ENCODE results near the gene EYA4.

GRCh38 chr6:133423242-133423641 is 182.1 kb downstream of the EYA4 start:
- no peak for TF ChIP-seq SUZ12 (IDR thresholded peaks at IDR 0.05; ENCODE audit: extremely low read depth, insufficient read depth, insufficient read length)
- TF ChIP-seq YY1 (IDR thresholded peaks at IDR 0.05; ENCODE audit: insufficient read depth, insufficient read length): no peak

Data from NT2/D1 (cell line).